Non-pigmented ciliary epithelial cell (primary cell): ENCODE measurements around the gene IKZF4.
"Not testable (repeated sequence)": the region's sequence is repeated elsewhere in the genome, so short reads cannot be mapped to it uniquely, and the experiment has no call there.

ENCODE experiments used
- DNase-seq: peaks from one replicate; pipeline ENCODE4 v3.0.0-alpha.2; 2010; ENCODE audit warnings: low read depth

IKZF4 gene

DNA sequence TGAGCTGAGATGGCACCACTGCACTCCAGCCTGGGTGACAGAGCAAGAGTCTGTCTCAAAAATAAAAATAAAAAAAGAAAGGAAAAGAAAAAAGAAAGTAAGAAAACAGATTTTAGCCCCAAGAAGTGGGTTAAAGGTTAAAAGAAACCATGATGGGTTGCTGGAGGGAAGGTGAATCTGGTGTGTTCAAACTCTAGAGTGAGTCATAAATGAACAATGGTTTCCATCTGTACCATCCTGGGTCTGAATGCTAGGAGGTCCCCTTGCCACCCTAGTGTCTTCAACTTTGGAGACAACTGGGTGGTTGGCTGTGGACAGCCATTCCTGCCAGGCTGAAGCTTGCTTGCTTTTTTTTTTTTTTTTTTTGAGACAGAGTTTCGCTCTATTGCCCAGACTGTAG, 19.3 kb downstream of the IKZF4 start:
- DNase-seq, result no peak

DNA sequence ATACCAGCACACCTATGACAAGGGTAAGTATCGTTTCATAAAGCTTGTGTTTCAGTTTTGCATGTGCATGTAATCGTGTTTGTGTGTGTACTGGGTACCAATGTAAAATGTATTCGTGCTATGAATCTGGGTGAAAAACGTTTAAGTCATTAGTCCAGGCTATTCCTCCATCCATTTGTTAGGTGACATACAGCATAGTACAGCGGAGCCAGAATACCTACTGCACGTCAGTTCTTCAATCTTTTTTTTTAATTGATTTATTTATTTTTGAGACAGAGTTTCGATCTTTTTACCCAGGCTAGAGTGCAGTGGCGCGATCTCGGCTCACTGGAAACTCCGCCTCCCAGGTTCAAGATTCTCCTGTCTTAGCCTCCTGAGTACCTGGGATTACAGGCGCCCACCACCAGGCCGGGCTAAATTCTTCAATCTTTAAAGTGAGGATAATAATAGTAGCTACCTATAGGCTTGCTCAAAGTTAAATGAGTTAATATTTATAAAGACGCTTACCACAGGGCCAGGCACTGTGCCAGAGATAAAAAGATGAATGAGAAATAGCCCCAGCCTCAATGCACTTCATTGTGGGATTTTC, 20.2 kb downstream of the IKZF4 start:
- no peak for DNase-seq

DNA sequence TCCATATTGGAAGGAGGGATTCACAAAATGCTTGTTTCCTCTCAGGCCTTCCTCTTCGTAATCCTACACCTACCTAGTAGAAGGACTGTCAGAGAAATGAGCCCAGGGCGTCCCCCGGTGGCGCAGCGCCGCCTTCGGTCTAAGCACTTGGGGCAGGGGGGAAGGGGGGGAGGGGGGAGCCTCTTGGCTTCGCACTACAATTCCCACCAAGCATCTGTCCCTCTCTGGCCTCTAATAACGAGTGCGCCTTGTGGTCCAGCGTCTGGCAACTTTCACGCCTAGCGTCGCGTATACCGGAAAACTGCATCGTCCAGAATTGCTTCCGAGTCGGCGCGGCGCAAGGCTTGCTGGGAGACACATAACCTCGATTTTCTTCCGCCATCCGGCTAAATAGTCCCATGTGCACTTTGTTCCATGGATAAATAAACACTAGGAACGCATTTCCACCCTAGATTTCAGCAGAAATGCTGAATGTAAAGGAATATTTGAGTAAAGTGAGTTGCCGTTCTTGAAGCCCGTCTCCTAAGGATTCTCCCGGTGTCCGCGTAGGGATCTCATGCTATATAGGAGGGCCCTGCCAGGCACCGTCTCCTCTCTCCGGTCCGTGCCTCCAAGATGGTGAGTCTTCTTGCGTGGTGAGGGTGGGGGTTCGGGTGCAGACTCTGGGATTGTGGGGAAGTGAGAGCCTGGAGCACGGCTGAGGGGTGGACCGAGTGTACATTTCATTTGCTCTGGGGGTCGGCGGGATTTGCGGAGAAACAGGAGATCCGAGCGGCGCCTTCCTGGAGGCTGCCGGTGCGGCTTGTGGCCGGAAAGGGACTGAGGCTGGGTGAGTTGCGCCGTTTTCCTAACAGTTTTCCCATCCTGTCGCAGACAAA, 20.9 kb downstream of the IKZF4 start, which contains the start of gene RPS26:
Gene RPS26 (plus strand): TSS at position 367 of the 878 bp plus-strand sequence. CDS start 249 bp downstream, at position 616.
- DNase-seq, result peak; percentile 97

DNA sequence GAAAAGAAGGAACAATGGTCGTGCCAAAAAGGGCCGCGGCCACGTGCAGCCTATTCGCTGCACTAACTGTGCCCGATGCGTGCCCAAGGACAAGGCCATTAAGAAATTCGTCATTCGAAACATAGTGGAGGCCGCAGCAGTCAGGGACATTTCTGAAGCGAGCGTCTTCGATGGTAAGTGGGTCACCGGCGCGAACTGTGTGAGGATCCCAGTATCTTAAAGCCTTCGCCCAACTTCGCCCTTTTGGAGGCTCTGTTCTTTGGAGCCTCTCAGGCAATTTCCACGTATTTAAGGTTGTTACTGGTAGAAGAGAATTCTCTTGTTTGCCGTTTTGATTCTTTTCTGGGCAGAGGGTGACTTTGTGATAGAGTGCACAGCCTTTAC, 21.6 kb downstream of the IKZF4 start:
- not testable (repeated sequence) for DNase-seq

DNA sequence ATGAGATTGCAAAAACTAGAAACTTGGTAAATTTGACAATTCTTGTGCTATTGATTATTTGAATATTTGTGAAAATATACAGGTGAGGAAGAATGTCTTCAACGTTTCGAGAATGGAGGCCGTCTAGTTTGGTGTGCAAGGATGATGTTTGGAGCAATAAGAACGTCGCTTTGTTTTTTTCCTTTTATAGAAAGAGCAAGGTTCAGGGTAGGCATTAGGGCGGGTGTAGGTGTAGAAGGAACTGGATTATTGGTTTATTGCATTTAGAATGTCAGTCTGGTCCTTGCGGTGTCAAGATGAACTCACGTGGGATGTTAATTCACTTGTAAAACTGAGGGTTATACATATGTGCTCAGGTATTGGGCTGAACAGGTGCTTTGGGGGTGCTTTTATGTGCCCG, 22.0 kb downstream of the IKZF4 start:
- no peak for DNase-seq

DNA sequence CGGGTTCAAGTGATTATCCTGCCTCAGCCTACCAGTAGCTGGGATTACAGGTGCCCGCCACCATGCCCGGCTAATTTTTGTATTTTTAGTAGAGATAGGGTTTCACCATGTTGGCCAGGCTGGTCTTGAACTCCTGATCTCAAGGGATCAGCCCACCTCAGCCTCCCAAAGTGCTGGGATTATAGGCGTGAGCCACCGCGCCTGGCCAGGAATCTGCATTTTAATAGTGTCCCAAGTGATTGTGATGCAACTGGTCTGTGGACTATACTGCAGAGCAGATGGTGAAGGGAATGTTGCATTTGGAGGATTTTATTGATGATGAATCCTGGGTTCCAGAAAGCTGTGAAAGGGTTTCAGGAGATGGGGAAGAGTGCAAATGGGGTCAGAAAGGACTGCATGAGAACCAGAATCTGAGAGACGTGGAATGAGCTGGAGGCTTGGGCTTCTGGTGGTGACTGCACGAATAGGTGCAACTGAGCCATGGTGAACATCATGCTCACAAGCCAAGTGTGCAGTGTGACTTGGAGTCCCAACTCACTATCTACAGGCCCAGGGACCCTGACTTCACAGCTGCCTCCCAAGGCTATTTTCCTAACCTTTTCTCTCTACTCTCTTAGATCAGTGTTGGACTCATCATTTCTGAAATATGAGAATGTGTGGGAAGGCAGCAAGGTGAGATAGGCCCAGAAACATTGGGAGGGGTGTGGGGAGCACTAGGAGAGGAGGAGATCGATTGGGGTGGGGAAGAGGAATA, 25.4 kb downstream of the IKZF4 start:
- no peak for DNase-seq

DNA sequence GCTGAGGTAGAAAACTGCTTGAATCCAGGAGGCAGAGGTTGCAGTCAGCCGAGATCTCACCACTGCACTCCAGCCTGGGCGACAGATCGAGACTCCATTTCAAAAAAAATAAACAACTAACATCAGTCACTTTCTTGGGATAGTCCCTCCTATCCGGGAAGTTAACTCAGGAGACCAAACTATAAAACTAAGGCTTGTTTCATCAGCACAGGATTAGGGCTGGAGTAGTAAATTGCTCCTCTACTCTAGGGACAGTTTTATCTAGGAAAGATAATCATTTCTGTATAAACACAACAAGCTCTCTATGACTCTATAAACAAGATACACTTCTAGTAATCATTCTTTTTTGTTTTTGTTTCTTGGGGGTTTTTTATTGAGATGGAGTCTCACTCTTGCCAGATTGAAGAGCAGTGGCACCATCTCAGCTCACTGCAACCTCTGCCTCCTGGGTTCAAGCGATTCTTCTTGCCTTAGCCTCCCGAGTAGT, 32.6 kb downstream of the IKZF4 start:
- no peak for DNase-seq

DNA sequence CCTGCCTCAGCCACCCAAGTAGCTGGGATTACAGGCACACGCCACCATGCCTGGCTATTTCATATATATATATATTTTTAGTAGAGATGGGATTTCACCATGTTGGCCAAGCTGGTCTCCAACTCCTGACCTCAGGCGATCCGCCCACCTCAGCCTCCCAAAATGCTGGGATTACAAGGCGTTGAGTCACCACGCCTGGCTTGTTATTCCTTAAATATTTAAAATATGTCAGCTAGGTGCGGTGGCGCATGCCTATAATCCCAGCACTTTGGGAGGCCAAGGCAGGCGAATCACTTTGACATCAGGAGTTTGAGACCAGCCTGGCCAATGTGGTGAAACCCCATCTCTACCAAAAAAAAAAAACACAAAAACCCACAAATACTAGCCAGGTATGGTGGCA, 39.1 kb downstream of the IKZF4 start:
- not testable (repeated sequence) for DNase-seq

DNA sequence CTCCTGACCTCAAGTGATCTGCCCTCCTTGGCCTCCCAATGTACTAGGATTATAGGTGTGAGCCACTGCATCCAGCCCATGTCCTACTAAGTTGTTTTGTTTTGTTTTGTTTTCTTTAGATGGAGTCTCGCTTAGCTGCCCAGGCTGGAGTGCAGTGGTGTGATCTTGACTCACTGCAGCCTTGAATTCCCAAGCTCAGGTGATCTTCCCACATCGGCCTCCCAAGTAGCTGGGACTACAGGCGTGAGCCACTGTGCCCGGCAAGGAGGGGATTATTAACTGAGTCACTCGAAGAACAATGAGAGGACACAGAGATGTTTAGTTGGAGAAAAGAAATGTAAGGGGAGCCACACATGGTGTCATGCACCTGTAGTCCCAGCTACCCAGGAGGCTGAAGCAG, 41.1 kb downstream of the IKZF4 start:
- DNase-seq, result no peak

DNA sequence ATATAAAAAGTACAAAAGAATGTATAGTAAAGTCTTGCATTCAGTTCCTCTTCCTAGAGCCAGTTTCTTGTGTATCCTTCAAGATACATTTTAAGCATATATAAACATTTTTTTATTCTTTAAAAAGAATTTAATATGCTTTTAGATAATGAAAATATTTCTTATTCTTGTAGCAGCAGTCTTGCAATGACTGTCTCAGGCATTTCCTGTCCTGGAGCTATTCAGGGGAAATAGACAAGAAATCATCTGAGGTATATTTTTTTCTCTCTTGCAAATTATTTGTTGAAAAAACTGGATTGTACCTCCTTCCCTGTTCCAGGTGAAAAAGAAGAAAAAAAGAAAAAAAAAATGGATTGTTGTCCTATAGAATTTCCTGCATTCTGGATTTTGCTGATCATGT, 42.2 kb downstream of the IKZF4 start:
- DNase-seq, result no peak

DNA sequence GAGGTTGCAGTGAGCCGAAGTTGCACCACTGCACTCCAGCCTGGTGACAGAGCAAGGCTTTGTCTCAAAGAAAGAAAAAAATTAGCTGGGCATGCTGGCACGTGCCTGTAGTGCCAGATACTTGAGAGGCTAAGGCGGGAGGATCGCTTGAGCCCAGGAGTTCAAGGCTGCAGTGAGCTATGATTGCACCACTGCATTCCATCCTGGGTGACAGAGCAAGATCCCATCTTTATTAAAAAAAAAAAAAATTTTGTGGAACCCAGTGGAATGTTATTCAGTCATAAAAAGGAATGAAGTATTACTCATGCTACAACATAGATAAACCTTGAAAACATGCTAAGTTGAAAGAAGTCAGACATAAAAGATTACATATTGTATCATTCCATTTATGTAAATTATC, 50.8 kb downstream of the IKZF4 start:
- no peak for DNase-seq

DNA sequence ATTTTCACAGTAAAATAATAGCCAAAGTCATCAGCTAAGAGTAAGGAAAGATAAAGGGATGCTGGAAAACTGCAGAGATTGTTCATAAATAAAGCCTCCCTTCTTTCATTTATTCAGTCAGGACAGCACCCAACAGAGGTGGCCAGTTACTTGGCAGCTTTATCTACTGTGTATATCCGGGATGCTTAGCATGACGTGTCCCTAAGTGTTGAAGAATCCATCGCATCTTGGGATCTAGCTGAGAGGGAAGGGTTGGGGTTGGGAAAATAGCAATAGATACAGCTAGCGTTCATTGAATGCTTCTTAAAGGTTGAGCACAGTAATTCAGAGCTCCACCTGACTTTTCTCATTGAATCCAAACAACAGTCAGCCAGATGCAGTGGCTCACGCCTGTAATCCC, 53.6 kb downstream of the IKZF4 start:
- DNase-seq, result no peak

DNA sequence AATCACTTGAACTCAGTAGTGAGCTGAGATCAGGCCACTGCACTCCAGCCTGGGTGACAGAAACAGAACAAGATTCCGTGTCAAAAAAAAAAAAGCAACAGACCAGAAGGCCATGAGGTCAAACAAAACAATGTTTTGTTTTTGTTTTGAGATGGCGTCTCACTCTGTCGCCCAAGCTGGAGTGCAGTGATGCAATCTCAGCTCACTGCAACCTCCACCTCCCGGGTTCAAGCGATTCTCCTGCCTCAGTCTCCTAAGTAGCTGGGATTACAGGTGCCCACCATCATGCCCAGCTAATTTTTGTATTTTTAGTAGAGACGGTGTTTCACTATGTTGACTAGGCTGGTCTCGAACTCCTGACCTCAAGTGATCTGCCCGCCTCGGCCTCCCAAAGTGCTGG, 57.1 kb downstream of the IKZF4 start:
- not testable (repeated sequence) for DNase-seq

DNA sequence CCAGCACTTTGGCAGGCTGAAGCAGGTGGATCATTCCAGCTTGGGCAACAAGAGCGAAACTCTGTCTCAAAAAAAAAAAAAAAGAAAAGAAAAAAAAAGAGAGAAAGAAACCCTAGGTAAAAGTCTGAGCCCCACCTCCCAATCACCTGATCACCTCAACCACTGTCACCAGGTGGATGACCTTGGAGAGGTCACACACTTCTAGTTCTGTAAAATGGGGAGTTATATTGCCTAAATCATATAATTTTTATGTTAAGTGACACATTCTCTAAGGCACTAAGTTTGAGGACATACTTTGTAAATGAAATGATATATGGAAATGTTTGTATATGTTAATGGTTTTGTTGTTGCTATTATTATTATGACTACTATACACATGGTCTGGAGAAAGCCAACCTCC, 57.6 kb downstream of the IKZF4 start:
- DNase-seq, result no peak

DNA sequence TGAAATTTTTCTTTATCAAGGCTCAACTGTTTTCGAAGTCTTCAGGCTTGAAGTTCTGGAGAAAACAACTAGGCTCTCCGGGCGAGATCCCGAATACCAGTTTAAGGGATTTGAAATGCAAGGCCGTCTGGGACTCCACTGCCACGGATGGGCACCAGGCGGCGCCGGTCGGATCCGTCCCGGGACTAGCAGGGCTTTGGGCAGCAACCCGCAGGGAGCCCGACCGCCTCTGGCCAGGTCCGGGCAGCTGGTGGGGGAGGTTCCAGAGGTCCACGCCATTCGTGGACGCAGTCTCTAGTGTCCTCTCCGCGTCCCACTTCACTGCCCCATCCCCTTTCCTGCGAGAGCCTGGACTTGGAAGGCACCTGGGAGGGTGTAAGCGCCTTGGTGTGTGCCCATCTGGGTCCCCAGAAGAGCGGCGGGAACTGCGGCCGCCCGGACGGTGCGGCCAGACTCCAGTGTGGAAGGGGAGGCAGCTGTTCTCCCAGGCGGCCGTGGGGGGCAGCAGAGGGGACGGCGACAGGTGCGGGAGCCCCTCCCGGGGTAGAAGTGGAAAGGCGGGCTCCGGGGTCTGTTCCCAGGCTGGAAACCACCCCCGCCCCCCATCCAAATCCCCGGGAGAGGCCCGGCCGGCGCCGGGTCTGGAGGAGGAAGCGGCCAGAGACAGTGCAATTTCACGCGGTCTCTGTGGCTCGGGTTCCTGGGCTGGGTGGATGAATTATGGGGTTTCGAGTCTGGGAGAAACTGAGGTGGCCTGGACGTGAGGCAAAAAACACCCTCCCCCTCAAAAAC, 58.3 kb downstream of the IKZF4 start:
- peak; percentile 30 for DNase-seq

DNA sequence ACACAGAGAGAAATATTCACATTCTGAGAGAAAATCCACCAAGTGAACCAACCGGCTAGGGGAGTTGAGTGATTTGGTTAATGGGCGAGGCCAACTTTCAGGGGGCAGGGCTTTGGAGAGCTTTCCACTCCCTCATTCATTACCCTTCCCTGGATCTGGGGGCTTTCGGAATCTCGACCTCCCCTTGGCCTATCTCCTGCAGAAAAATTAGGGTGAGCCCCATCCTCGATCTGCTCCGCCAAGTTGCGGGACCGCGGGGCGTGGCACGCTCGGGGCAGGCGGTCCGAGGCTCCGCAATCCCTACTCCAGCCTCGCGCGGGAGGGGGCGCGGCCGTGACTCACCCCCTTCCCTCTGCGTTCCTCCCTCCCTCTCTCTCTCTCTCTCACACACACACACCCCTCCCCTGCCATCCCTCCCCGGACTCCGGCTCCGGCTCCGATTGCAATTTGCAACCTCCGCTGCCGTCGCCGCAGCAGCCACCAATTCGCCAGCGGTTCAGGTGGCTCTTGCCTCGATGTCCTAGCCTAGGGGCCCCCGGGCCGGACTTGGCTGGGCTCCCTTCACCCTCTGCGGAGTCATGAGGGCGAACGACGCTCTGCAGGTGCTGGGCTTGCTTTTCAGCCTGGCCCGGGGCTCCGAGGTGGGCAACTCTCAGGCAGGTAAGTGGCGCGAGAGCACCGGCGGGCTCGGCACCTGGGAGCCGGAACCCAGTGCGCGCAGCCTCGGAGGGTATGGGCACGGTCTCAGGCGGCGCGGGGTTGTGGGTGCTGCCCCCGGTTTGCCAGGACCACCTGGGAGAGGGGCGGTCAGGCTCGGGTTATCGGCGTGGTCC, 59.1 kb downstream of the IKZF4 start, which contains the start of gene ERBB3:
Gene ERBB3 (plus strand): TSS at position 443 of the 833 bp plus-strand sequence. CDS start 136 bp downstream, at position 579.
- DNase-seq, result peak; percentile 35

DNA sequence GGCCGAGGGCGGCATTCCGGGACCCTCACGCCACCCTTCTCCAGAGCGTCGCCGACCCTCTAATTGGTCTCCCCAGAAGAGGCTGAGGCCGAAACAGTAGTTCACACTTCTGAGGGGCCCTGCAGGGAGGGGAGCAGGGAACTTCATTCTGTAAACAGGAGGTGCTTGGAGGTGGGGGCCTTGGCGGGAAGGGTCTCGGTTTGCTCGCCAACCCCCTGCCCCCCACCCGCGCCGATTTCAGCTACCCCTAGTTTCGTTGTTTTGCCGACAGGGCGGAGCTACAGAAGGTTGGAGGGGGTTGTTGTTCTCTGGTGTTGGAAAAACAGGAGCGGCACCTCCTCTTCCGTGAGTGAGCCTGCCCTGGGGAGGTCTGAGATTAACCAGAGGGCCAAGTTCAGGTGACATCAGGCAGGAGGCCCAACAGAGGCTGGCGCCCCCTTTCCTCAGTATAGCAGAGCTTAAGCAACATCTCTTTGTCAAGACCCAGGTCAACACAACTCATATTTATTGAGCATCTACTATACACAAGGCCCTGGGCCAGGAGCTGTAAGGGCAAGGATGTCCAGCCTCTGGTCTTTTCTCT, 59.8 kb downstream of the IKZF4 start:
- DNase-seq, result no peak

DNA sequence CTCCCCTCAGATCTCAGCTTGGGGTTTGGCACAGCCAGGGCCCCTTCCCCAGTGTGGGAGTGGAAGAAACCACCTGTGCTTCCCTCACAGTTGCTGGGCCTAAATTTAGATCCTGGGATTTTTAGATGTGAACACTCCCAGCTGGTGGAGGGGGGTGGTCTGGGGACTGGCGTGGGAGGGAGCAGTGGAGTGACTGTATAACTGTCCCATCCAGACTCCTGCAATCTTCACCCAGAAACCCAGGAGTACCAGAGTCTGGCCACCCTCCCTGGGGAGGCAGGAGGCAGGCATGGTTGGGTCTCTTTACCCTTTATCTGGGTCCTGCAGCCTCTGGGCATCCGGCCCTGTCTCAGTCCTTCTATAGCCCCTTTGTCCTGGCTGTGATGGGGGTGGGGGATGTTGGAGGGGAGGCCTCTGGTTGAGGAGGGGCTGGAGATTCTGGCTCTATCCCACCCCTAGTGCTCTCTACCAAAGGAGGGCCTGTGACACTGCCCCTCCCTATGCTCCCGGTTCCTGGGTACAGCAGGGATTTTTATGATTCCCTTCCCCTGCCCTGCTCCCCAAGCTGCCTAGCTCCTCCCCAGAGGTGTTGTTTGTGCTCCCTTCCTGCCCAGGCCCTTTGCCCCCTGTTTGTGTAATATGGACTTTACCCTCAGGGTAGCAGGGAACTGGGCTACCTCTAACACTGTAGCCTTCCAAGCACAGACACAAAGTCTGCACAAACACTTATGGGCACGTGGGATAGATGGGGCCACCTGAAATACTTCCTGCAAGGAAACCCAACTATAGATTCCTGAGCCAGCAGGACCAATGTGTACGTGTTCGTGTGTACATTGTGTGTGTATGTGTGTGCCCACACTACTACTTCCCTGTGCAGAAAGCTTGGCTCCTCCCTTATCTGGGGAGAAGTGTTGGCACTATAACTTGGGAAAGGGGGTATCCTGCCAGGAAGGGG, 60.8 kb downstream of the IKZF4 start:
- no peak for DNase-seq

DNA sequence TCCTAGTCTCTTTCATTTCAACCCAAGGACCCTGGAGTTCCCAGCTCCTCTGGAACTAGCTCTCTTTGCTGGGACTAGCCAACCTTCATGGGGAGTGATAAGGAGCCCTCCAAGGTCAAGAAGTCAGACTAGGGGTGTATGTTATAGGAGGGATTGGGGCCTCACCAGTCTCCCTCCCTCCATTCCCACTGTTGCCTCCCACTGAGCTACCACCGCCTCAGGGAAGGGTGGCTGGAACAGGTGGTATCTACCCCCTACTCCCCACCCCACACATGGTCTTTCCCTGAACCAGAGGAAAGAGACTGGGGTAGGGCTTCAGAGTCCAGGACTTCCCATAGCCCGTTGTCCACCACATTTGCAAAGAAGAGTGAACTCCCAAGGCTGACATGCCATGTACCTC, 61.5 kb downstream of the IKZF4 start:
- DNase-seq, result no peak
